HG03280 (cell line): ENCODE results near the gene ZNF844.
"Not testable (repeated sequence)": the region's sequence is repeated elsewhere in the genome, so short reads cannot be mapped to it uniquely, and the experiment has no call there.

ENCODE experiments used
- ATAC-seq: cut with Tn5 transposase; IDR thresholded peaks from one replicate; pipeline ENCODE4 v1.9.1; 2021; ENCODE audit warnings: mild to moderate bottlenecking, moderate library complexity; ENCODE audit not compliant: unreplicated experiment

Gene ZNF844

GRCh38 chr19:12092065-12092867, 27.7 kb downstream of the ZNF844 start:
- no peak for ATAC-seq

DNA sequence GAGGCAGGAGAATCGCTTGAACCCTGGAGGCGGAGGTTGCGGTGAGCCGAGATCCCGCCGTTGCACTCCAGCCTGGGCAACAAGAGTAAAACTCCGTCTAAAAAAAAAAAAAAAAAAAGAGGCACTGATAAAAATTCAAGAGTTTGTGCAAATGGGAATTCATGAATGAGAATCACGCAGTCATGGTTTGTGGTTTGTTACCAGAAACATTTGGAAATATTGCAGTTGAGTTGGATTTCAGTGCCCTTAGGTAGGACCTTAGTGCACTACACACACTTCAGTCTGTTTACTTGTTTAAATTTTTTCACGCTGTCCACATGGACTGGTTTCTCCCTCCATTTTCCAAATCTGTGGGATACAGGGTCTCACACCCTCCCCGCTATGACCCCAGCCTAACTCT, 28.4 kb downstream of the ZNF844 start:
- no peak for ATAC-seq

DNA sequence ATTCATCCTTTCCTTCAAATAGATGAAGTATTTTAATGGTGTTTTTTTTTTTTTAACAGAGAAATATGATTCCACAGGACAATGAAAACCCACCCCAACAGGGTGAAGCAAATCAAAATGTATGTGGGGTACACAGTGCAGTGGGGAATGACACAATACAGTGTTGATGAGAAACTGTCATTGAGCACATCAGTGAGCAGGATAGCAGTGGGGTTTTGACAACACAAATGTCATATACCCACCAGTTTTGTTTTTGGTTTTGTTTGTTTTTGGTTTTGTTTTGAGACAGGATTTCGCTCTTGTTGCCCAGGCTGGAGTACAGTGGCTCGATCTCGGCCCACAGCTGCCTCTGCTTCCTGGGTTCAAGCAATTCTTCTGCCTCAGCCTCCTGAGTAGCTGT, 29.2 kb downstream of the ZNF844 start:
- ATAC-seq: no peak

DNA sequence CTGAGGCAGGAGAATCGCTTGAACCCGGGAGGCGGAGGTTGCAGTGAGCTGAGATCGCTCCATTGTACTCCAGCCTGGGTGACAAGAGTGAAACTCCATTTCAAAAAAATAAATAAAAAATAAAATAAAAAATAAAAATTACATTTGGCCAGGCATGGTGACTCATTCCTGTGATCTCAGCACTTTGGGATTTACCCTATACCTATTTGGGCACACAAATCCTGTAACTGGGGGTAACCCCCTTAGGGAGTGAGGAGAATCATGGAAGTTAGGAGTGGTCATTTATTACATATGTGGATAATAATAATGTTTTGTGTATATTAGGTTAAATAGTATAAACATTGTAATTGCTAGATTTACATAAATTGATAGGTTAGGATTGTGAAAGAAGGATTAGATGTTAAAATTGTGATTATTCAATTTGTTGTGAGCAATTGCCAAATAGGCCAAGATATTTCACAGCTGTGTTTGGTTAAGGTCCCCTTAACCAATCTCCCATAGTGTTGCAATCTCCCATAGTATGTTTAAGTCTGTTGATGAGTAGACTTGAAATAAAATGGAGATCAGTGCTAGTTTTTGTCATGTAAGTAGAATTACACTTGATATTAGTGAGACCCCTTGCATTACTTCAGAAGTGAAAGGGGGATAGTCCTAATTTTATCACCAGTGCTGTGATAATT, 30.7 kb downstream of the ZNF844 start:
- ATAC-seq: no peak

DNA sequence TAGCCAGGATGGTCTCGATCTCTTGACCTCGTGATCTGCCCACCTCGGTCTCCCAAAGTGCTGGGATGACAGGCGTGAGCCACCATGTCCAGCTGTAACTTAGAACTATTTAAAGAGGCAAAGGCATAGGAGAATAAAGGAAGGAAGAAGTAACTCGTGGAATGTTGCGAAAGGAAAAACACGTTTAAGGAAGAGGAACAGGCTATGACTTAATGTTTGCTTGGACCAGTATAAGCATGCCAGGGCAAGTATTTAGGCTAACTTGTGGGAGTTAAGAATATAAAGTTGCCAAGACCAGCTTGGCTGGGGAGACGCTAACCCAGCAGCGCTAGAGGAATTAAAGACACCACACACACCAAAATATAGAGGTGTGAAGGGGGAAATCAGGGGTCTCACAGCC, 33.5 kb downstream of the ZNF844 start:
- no peak for ATAC-seq

GRCh38 chr19:12103909-12104308, 39.4 kb downstream of the ZNF844 start:
- ATAC-seq: not testable (repeated sequence)

DNA sequence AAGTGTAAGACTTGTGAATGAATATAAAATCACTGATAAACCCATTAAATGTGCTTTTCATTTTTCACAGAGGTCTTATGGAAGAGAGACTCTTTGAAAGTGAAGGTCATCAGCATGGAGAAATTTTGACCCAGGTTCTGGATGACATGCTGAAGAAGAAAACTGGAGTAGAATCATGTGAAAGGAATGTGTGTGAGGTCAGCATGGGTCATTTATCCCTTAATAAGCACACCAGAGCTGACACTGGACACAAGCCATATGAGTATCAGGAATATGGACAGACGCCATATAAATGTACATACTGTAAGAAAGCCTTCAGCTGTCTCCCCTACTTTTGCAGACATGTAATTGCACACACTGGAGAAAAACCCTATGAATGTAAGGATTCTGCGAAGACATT, 46.6 kb downstream of the ZNF844 start:
- no peak for ATAC-seq

- no peak for ATAC-seq
These were observed 47.6 kb downstream of the ZNF844 start for GRCh38 chr19:12111943-12112637.

DNA sequence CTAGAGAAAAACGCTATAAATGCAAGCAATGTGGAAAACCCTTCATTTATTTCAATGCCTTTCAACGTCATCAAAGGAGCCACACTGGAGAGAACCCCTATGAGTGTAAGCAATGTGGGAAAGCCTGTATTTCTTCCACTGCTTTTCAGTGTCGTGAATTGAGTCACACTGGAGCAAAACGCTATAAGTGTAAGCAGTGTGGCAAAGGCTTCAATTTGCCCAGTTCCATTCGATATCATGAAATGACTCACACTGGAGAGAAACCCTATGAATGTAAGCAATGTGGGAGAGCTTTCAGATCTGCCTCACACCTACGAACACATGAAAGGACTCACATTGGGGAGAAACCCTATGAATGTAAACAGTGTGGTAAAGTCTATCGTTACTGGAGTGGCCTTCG, 48.2 kb downstream of the ZNF844 start:
- ATAC-seq: no peak

DNA sequence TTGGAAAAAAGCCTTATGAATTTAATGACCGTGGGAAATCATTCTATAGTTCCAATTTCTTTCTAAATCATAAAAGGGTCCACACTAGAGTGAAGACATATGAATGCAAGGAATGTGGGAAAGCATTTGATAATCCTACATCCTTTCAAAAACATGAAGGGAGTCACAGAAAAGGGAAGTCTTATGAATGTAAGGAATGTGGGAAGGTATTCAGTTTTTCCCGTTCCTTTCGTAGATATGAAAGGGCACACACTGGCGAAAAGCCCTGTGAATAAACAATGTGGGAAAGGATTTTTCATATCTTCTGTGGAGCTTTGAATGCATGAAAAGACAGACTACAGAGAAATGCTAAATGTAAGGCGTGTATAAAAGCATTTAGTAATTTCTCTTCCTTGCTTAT, 48.6 kb downstream of the ZNF844 start:
- ATAC-seq: no peak

DNA sequence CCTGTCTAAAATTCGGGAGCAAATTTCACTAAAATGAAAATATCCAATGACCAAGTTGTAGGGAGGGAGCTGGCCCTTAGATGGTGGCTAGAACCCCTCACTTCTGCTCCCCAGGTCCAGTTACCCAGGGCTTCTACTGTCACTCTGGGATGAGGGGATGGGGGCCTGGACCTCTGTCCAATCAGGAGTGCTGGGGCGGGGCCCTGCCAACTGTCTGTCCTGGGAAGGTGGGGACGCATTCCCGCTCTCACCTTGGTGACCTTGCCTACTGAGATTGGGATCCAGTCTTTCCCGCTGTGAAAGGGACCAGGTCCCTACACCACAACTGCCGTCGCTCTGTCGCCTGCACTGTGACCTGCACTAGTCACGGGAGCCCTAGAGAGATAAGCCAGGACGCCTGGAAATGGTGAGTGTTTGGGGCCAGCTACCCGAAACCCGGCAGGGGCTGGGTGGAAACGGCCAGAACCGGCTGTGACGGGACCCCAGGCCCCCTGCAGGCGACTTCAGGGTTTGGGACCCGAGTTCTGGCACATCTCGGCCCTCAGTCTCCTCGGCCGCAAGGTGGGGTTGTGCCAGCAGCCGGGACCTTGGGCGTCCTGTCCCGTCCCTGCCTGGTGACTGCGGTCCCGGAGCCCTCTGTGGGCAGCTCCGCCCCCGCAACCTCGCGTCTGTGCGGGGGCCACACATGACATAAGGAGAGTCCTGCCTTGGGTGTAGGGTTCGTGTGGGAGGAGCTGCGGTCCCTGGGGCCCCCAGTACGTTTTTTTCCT, 52.9 kb downstream of the ZNF844 start:
- ATAC-seq: no peak

DNA sequence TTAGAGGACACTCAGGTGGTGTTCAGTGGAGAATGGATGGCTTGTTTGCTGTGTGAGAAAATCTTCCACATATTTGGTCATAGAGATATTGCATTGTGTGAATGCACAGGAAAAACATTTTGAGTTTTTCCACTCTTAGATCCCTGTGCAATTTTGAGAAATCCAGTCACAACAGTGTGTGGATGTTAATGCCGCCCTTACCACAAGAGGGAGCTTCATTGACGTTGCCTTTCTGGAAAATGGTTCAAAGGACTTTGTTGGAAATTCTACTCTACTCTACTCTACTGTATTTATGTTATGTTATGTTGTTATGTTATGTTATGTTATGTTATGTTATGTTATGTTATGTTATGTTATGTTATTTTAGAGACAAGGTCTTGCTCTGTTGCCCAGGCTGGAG, 62.2 kb downstream of the ZNF844 start:
- no peak for ATAC-seq
